GM13976 (cell line): ENCODE results near the gene TBC1D5.

Source experiments
- DNase-seq: peaks from one replicate; pipeline ENCODE4 v3.0.0; 2012; ENCODE audit warnings: low spot score
- in situ Hi-C: fragments of 300-500 bp; cut with MboI; formaldehyde crosslinking; loops from one replicate; pipeline ENCODE4 v1.12.0; 2022; ENCODE audit warnings: low sequenced_read_pairs, mixed read lengths, inconsistent platforms; ENCODE audit not compliant: unreplicated experiment
- TF ChIP-seq, protein P1 (sequence below): IDR thresholded peaks from 2 replicates; pipeline ENCODE4 v1.5.1; 2012; ENCODE audit warnings: borderline replicate concordance, mild to moderate bottlenecking; ENCODE audit not compliant: insufficient read depth; ENCODE audit errors: extremely low read depth, missing control alignments, control extremely low read depth

The TBC1D5 gene

DNA sequence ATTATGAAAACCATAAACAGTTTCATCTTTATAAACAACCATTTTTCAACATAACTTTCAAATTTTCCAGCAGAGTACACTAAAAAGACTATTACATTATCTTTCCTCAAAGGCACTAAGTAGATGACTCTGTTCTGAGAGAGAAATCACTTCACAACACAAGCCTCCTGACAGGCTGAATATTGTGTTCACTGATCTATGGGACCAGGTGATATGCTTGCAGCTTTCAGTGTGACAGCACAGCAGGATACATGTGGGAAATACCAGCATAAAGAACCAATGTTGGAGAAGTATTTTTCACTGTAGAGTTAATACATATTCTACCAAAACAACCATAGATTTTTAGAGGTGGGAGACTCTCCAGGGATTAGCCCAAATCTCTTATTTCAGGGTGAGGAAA, 507.1 kb downstream of the TBC1D5 start:
- in situ Hi-C loops: loop anchor here (10.0 kb wide), 1 partner anchor 631 kb away; the partner anchor contains the start of gene DAZL
- TF ChIP-seq, protein P1, sequence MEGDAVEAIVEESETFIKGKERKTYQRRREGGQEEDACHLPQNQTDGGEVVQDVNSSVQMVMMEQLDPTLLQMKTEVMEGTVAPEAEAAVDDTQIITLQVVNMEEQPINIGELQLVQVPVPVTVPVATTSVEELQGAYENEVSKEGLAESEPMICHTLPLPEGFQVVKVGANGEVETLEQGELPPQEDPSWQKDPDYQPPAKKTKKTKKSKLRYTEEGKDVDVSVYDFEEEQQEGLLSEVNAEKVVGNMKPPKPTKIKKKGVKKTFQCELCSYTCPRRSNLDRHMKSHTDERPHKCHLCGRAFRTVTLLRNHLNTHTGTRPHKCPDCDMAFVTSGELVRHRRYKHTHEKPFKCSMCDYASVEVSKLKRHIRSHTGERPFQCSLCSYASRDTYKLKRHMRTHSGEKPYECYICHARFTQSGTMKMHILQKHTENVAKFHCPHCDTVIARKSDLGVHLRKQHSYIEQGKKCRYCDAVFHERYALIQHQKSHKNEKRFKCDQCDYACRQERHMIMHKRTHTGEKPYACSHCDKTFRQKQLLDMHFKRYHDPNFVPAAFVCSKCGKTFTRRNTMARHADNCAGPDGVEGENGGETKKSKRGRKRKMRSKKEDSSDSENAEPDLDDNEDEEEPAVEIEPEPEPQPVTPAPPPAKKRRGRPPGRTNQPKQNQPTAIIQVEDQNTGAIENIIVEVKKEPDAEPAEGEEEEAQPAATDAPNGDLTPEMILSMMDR: no peak
- DNase-seq: no peak

DNA sequence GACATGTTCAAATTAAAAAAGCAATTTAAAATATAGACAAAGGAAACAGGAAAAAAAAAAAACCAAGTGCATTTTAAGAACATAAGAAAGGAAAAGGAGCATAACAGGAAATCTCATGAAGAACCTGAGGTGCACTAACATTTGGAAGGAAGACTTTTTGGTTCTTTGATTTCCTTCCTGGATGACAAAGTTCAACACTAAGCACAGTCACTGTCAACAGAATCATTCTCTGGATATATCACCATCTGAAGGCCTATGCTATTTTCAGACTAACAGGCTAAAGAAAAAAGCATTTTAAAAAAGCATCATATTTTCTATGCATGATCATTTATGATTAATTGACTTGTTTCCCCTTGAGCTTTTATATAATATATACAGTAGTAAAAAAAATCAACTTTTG, 508.0 kb downstream of the TBC1D5 start:
- TF ChIP-seq, protein P1: no peak
- no peak for DNase-seq
- in situ Hi-C loops: loop anchor here (10.0 kb wide), 1 partner anchor 630 kb away; the partner anchor contains the start of gene DAZL

DNA sequence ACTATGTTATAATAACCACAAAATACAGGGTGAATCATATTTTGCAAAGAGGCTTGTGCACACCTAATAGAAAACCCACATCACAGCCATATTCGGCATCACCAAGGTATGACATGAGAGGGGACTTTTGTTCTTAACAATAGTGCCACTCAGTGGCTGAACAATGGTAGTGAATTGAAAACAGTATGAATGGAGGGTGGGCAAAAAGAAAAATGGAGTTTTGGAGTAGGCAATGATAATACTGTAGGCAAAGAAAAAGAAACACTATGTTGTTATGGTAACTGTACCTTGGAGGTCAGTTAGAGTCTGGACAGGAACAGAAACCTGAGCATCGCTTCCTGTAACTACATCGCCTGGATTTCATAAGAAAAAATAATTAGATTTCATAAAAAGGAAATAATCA, 509.0 kb downstream of the TBC1D5 start:
- peak; percentile 28 for DNase-seq
- TF ChIP-seq, protein P1: peak; percentile 53
- in situ Hi-C loops: loop anchor here (10.0 kb wide), 1 partner anchor 629 kb away; the partner anchor contains the start of gene DAZL

DNA sequence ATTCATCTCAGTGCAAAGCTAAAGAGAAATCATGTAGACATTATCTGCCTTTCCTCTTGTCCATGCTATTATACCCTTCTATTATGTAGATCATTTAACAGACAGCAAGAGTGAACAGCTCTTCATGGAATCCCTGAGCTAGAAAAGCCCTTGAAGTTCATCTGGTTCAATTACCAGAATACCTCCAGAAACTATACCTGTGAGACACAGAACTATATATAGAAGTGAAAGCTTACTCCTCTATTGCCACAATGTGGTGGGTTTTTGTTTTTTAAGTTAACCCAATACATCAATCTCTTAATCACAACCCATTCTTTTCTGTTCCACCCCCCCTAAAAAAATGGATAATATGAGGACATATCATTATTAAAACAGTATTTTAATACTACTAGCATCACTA, 510.0 kb downstream of the TBC1D5 start:
- no peak for DNase-seq
- in situ Hi-C loops: loop anchor here (10.0 kb wide), 1 partner anchor 628 kb away; the partner anchor contains the start of gene DAZL

DNA sequence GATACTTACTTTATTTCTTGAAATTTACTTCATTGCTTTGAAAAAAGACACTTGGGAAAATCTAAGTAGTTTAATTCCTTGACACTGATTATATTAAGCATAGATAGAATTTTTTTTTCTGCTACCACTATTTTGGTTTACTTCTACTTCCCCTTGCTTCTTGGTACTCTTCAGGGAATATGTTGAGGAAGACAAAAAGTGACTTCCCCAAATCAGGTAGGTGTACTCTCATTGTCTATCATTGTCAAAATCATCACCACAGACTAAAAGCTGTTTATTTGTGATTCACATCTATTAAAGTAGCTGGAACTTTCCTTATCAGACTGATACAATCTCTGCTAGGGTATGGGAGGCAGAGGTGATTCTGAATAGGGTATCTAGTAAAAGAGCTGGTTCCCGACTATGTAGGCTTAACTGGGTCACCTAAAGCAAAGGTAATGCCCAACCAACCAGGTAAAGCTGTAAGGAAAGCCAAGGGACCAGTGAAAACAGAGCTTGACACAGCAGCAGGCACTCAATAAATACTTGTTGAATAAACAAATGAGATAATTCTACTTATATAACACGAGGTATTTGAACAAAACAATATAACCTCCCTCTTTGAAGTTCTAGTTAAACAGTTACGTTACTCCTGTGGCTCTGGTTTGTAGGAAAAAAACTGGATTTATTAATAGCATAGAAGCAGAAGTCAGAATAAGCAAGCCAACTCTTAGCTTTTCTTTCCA, 510.7 kb downstream of the TBC1D5 start:
- TF ChIP-seq, protein P1: no peak
- no peak for DNase-seq
- in situ Hi-C loops: loop anchor here (10.0 kb wide), 1 partner anchor 627 kb away; the partner anchor contains the start of gene DAZL

More for the DNA sequence above, 510.0 kb downstream of the TBC1D5 start:
- TF ChIP-seq, protein P1: no peak

DNA sequence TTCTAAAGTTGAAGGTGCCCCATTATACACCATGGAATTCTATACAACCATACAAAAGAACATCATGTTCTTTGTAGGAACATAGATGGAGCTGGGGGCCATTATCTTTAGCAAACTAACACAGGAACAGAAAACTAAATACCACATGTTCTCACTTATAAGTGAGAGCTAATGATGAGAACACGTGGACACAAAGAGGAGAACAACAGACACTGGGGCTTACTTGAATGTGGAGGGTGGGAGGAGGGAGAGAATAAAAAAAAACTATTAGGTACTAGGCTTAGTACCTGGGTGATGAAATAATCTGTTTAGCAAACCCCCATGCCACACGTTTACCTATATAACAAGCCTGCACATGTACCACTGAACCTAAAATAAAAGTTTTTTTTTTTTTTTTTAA, 515.0 kb downstream of the TBC1D5 start:
- no peak for DNase-seq
- TF ChIP-seq, protein P1: no peak
- in situ Hi-C loops: no loop called here
